H1 (cell line): ENCODE data around the gene IL1RAPL1.

Experiments
- CREB1 ChIP-seq: IDR thresholded peaks from 2 replicates; pipeline ENCODE4 v1.6.1; 2012; ENCODE audit warnings: inconsistent platforms
- YY1 ChIP-seq: IDR thresholded peaks from 2 replicates; pipeline ENCODE4 v1.6.1; 2011; ENCODE audit warnings: low read depth, mild to moderate bottlenecking, low read length
- TF ChIP-seq, protein P1 (sequence below), 3 experiments: IDR thresholded peaks; 1 replicate in 2 of 3; 2 replicates in 1 of 3; pipeline versions ENCODE4 v1.5.1 to v1.6.1; 2011; ENCODE audit warnings: low read length in 3 of 3, mild to moderate bottlenecking in 3 of 3, inconsistent platforms in 2 of 3, low read depth in 1 of 3, moderate library complexity in 1 of 3; ENCODE audit not compliant: insufficient read depth in 1 of 3; ENCODE audit errors: control extremely low read depth in 1 of 3
- TF ChIP-seq, protein P2 (sequence below): fragments of 300-600 bp; sonication (generic); IDR thresholded peaks from 2 replicates; pipeline ENCODE4 v1.7.1; 2012; ENCODE audit warnings: low read length, moderate library complexity, mild to moderate bottlenecking, inconsistent platforms; ENCODE audit not compliant: insufficient replicate concordance

DNA sequence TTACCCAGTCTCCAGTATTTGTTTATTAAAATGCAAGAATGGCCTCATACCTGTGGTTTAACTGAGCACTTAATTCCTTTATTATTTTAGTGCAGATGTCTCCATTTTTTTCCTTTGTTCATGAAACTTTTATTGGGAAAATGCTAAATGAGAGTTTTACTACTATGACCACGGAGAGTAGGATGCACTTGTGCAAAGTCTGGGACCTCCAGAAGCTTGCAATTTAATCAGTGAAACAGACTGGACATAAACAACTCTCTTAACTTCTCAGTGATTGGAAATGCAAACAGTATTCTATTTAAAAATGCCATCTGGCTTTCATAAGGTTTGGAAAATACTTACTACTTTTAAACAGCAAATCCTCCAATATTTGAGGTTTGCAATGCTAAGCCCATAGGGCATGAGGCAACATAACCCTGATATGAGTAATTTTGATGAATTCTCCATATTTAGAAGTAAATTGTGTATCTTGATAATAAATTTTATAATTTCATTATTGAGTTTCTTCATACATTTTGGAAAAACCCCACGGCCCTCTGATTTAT lies 909.5 kb downstream of the IL1RAPL1 start:
- TF ChIP-seq YY1 (no peak), CREB1 (no peak)
- TF ChIP-seq, protein P1, sequence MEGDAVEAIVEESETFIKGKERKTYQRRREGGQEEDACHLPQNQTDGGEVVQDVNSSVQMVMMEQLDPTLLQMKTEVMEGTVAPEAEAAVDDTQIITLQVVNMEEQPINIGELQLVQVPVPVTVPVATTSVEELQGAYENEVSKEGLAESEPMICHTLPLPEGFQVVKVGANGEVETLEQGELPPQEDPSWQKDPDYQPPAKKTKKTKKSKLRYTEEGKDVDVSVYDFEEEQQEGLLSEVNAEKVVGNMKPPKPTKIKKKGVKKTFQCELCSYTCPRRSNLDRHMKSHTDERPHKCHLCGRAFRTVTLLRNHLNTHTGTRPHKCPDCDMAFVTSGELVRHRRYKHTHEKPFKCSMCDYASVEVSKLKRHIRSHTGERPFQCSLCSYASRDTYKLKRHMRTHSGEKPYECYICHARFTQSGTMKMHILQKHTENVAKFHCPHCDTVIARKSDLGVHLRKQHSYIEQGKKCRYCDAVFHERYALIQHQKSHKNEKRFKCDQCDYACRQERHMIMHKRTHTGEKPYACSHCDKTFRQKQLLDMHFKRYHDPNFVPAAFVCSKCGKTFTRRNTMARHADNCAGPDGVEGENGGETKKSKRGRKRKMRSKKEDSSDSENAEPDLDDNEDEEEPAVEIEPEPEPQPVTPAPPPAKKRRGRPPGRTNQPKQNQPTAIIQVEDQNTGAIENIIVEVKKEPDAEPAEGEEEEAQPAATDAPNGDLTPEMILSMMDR (IDR thresholded peaks at IDR 0.05; ENCODE audit: control extremely low read depth in 1 of 3, insufficient read depth in 1 of 3, low read depth in 1 of 3, low read length in 3 of 3), result no peak
- TF ChIP-seq, protein P2, sequence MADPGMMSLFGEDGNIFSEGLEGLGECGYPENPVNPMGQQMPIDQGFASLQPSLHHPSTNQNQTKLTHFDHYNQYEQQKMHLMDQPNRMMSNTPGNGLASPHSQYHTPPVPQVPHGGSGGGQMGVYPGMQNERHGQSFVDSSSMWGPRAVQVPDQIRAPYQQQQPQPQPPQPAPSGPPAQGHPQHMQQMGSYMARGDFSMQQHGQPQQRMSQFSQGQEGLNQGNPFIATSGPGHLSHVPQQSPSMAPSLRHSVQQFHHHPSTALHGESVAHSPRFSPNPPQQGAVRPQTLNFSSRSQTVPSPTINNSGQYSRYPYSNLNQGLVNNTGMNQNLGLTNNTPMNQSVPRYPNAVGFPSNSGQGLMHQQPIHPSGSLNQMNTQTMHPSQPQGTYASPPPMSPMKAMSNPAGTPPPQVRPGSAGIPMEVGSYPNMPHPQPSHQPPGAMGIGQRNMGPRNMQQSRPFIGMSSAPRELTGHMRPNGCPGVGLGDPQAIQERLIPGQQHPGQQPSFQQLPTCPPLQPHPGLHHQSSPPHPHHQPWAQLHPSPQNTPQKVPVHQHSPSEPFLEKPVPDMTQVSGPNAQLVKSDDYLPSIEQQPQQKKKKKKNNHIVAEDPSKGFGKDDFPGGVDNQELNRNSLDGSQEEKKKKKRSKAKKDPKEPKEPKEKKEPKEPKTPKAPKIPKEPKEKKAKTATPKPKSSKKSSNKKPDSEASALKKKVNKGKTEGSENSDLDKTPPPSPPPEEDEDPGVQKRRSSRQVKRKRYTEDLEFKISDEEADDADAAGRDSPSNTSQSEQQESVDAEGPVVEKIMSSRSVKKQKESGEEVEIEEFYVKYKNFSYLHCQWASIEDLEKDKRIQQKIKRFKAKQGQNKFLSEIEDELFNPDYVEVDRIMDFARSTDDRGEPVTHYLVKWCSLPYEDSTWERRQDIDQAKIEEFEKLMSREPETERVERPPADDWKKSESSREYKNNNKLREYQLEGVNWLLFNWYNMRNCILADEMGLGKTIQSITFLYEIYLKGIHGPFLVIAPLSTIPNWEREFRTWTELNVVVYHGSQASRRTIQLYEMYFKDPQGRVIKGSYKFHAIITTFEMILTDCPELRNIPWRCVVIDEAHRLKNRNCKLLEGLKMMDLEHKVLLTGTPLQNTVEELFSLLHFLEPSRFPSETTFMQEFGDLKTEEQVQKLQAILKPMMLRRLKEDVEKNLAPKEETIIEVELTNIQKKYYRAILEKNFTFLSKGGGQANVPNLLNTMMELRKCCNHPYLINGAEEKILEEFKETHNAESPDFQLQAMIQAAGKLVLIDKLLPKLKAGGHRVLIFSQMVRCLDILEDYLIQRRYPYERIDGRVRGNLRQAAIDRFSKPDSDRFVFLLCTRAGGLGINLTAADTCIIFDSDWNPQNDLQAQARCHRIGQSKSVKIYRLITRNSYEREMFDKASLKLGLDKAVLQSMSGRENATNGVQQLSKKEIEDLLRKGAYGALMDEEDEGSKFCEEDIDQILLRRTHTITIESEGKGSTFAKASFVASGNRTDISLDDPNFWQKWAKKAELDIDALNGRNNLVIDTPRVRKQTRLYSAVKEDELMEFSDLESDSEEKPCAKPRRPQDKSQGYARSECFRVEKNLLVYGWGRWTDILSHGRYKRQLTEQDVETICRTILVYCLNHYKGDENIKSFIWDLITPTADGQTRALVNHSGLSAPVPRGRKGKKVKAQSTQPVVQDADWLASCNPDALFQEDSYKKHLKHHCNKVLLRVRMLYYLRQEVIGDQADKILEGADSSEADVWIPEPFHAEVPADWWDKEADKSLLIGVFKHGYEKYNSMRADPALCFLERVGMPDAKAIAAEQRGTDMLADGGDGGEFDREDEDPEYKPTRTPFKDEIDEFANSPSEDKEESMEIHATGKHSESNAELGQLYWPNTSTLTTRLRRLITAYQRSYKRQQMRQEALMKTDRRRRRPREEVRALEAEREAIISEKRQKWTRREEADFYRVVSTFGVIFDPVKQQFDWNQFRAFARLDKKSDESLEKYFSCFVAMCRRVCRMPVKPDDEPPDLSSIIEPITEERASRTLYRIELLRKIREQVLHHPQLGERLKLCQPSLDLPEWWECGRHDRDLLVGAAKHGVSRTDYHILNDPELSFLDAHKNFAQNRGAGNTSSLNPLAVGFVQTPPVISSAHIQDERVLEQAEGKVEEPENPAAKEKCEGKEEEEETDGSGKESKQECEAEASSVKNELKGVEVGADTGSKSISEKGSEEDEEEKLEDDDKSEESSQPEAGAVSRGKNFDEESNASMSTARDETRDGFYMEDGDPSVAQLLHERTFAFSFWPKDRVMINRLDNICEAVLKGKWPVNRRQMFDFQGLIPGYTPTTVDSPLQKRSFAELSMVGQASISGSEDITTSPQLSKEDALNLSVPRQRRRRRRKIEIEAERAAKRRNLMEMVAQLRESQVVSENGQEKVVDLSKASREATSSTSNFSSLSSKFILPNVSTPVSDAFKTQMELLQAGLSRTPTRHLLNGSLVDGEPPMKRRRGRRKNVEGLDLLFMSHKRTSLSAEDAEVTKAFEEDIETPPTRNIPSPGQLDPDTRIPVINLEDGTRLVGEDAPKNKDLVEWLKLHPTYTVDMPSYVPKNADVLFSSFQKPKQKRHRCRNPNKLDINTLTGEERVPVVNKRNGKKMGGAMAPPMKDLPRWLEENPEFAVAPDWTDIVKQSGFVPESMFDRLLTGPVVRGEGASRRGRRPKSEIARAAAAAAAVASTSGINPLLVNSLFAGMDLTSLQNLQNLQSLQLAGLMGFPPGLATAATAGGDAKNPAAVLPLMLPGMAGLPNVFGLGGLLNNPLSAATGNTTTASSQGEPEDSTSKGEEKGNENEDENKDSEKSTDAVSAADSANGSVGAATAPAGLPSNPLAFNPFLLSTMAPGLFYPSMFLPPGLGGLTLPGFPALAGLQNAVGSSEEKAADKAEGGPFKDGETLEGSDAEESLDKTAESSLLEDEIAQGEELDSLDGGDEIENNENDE, result no peak
